GM23338 (cell line): ENCODE data around the gene FBRSL1. TPM values are rescaled to one million over a fixed set of nuclear protein-coding genes. Genes with fewer than 3 reads are reported as not detected.

Experiments used
- ATAC-seq: fragments of 200-7000 bp; cut with Tn5 transposase; 3 replicates; pipeline ENCODE4 v1.9.1; 2020
- DNase-seq: peaks from one replicate; pipeline ENCODE4 v3.0.0-alpha.2; 2015; ENCODE audit warnings: low spot score
- H2AFZ ChIP-seq: fragments of 200-600 bp; sonication (generic); 2 replicates; pipeline ENCODE4 v1.8.0; 2016; ENCODE audit warnings: antibody characterized with exemption, mild to moderate bottlenecking, moderate library complexity
- H3F3A ChIP-seq: fragments of 200-600 bp; sonication (generic); replicated peaks from 2 replicates; pipeline ENCODE4 v1.8.0; 2017; ENCODE audit warnings: antibody characterized with exemption, mixed run types, low read depth
- H3K27ac ChIP-seq: fragments of 200-600 bp; sonication (generic); 2 replicates; pipeline ENCODE4 v1.6.1; 2016; ENCODE audit warnings: low read depth
- H3K27me3 ChIP-seq: fragments of 200-600 bp; sonication (generic); 2 replicates; pipeline ENCODE4 v1.8.0; 2016; ENCODE audit warnings: mild to moderate bottlenecking, mixed run types, moderate library complexity; ENCODE audit not compliant: insufficient read depth
- H3K36me3 ChIP-seq: fragments of 200-600 bp; sonication (generic); 2 replicates; pipeline ENCODE4 v1.8.0; 2016; ENCODE audit warnings: mild to moderate bottlenecking; ENCODE audit not compliant: insufficient read depth
- H3K4me1 ChIP-seq: fragments of 200-600 bp; sonication (generic); 2 replicates; pipeline ENCODE4 v1.8.0; 2016; ENCODE audit warnings: mild to moderate bottlenecking, moderate library complexity; ENCODE audit not compliant: insufficient read depth
- H3K4me2 ChIP-seq: fragments of 200-600 bp; sonication (generic); 2 replicates; pipeline ENCODE4 v1.7.1; 2017; ENCODE audit warnings: mixed run types
- H3K4me3 ChIP-seq: fragments of 200-600 bp; sonication (generic); 2 replicates; pipeline ENCODE4 v1.6.1; 2016; ENCODE audit warnings: mixed run types
- H3K79me2 ChIP-seq: fragments of 200-600 bp; sonication (generic); replicated peaks from 2 replicates; pipeline ENCODE4 v1.8.0; 2017; ENCODE audit warnings: mild to moderate bottlenecking; ENCODE audit not compliant: insufficient read depth
- H3K9me2 ChIP-seq: fragments of 200-600 bp; sonication (generic); 2 replicates; pipeline ENCODE4 v1.8.0; 2017; ENCODE audit not compliant: insufficient read depth
- H4K20me1 ChIP-seq: fragments of 200-600 bp; sonication (generic); replicated peaks from 2 replicates; pipeline ENCODE4 v1.8.0; 2017; ENCODE audit warnings: mild to moderate bottlenecking; ENCODE audit not compliant: insufficient read depth
- H3K27ac Mint-ChIP-seq: 2 replicates; pipeline ENCODE4 v1.8.0; 2020; ENCODE audit warnings: inconsistent platforms, mild to moderate bottlenecking, moderate library complexity, mixed read lengths
- H3K27me3 Mint-ChIP-seq: 3 replicates; pipeline ENCODE4 v1.8.0; 2022; ENCODE audit warnings: low read depth, mild to moderate bottlenecking, moderate library complexity, mixed read lengths, inconsistent platforms; ENCODE audit not compliant: insufficient read depth, poor library complexity
- H3K36me3 Mint-ChIP-seq: 3 replicates; pipeline ENCODE4 v1.8.0; 2021; ENCODE audit warnings: low read depth, mild to moderate bottlenecking, inconsistent platforms, moderate library complexity, mixed read lengths
- H3K4me1 Mint-ChIP-seq: 3 replicates; pipeline ENCODE4 v1.8.0; 2020; ENCODE audit warnings: mild to moderate bottlenecking, inconsistent platforms, mixed read lengths
- H3K4me3 Mint-ChIP-seq: 3 replicates; pipeline ENCODE4 v1.8.0; 2021; ENCODE audit warnings: moderate library complexity, mild to moderate bottlenecking, inconsistent platforms, mixed read lengths
- H3K9me3 Mint-ChIP-seq: 3 replicates; pipeline ENCODE4 v1.8.0; 2020; ENCODE audit warnings: moderate library complexity, mild to moderate bottlenecking, inconsistent platforms, mixed read lengths
- CREB1 ChIP-seq: fragments of 250-450 bp; sonication (Bioruptor Pico); IDR thresholded peaks from 2 replicates; pipeline ENCODE4 v1.5.0; 2020; ENCODE audit warnings: low read depth, mild to moderate bottlenecking, moderate library complexity
- CTCF ChIP-seq, 2 experiments: fragments of 200-600 bp in 1 of 2; sonication (generic) in 1 of 2; conservative IDR thresholded peaks; 2 replicates each; pipeline versions ENCODE4 v1.5.1 to v1.6.1; 2016 to 2017; ENCODE audit warnings: antibody characterized with exemption in 2 of 2, low read depth in 2 of 2, mild to moderate bottlenecking in 2 of 2, moderate library complexity in 1 of 2
- ETS1 ChIP-seq: IDR thresholded peaks from 2 replicates; pipeline ENCODE4 v1.6.1; 2016; ENCODE audit warnings: antibody characterized with exemption
- EZH2 ChIP-seq: fragments of 200-600 bp; sonication (generic); IDR thresholded peaks from one replicate; pipeline ENCODE4 v1.8.0; 2017; ENCODE audit warnings: antibody characterized with exemption, mild to moderate bottlenecking, low read depth; ENCODE audit not compliant: unreplicated experiment
- EZH2phosphoT487 ChIP-seq: fragments of 200-600 bp; sonication (generic); IDR thresholded peaks from one replicate; pipeline ENCODE4 v1.8.1; 2018; ENCODE audit warnings: antibody characterized with exemption; ENCODE audit not compliant: unreplicated experiment
- JUNB ChIP-seq: IDR thresholded peaks from one replicate; pipeline ENCODE4 v1.6.1; 2016; ENCODE audit warnings: antibody characterized with exemption; ENCODE audit not compliant: unreplicated experiment
- NANOG ChIP-seq: IDR thresholded peaks from 2 replicates; pipeline ENCODE4 v1.6.1; 2016; ENCODE audit warnings: antibody characterized with exemption, borderline replicate concordance
- REST ChIP-seq: IDR thresholded peaks from one replicate; pipeline ENCODE4 v1.6.1; 2018; ENCODE audit warnings: antibody characterized with exemption; ENCODE audit not compliant: unreplicated experiment
- STAT1 ChIP-seq: IDR thresholded peaks from one replicate; pipeline ENCODE4 v1.6.1; 2016; ENCODE audit warnings: antibody characterized with exemption; ENCODE audit not compliant: unreplicated experiment
- ZNF114 ChIP-seq: fragments of 250-450 bp; sonication (Bioruptor Pico); IDR thresholded peaks from 2 replicates; pipeline ENCODE4 v1.5.0; 2020; ENCODE audit warnings: mild to moderate bottlenecking, moderate library complexity
- ZNF331 ChIP-seq: fragments of 250-450 bp; sonication (Bioruptor Pico); IDR thresholded peaks from 2 replicates; pipeline ENCODE4 v1.5.0; 2020; ENCODE audit warnings: low read depth, mild to moderate bottlenecking, moderate library complexity
- ZNF462 ChIP-seq: fragments of 250-450 bp; sonication (Bioruptor Pico); IDR thresholded peaks from 2 replicates; pipeline ENCODE4 v1.5.0; 2020; ENCODE audit warnings: mild to moderate bottlenecking, moderate library complexity
- polyA plus RNA-seq: library from polyadenylated mRNA; unstranded; fragments of >200 nt; fragmentation: Nextera tagmentation; extraction: Ambion mirVana; gene quantifications from 2 replicates; pipeline ENCODE4 v1.2.1, GENCODE V29; 2016
- total RNA-seq: library from RNA; depleted of rRNA; stranded (reverse); fragments of >200 nt; shearing (Covaris generic); gene quantifications from 2 replicates; pipeline ENCODE4 v1.2.3, GENCODE V29; 2014

FBRSL1 gene
- total and polyA plus RNA-seq, 2 experiments from 2014 or later, result 37.8 to 89.8 TPM

GRCh38 chr12:132541200-132541599 lies 51.2 kb downstream of the FBRSL1 start:
- no peak overlapping the region for H3K27ac Mint-ChIP-seq
- Histone ChIP-seq H2AFZ (no peak overlapping the region), H4K20me1 (no peaks in the 10 kb centered on the region), H3K27ac (no peak overlapping the region), H3K36me3 (no peaks in the 10 kb centered on the region), H3K9me2 (peaks cover 3% of the 10 kb centered on the region; the same call in 1 of the 2 replicates), H3F3A (peaks cover 5% of the 10 kb centered on the region), H3K4me1 (no peaks in the 10 kb centered on the region), H3K4me2 (no peak overlapping the region), H3K79me2 (no peaks in the 10 kb centered on the region), H3K27me3 (peaks cover 88% of the 10 kb centered on the region), H3K4me3 (no peak overlapping the region)
- ATAC-seq (no peak), DNase-seq (no peak)
- peaks cover 8% of the 10 kb centered on the region for H3K36me3 Mint-ChIP-seq
- peaks cover 17% of the 10 kb centered on the region for H3K9me3 Mint-ChIP-seq
- TF ChIP-seq ZNF331 (CRISPR knock-in tag), result no peak
- no peak for TF ChIP-seq CREB1 (CRISPR knock-in tag)
- no peak for TF ChIP-seq JUNB
- no peak for TF ChIP-seq EZH2phosphoT487
- TF ChIP-seq CTCF (conservative IDR thresholded peaks at IDR 0.05; ENCODE audit: low read depth in 2 of 2), result no peak
- TF ChIP-seq ZNF114 (CRISPR knock-in tag), result no peak
- TF ChIP-seq REST, result no peak
- no peak for TF ChIP-seq NANOG
- TF ChIP-seq EZH2, result no peak
- no peak for TF ChIP-seq ETS1
- no peak for TF ChIP-seq ZNF462
- no peak for TF ChIP-seq STAT1
- no peaks in the 10 kb centered on the region; the same call in 1 of the 3 replicates for H3K4me1 Mint-ChIP-seq
- H3K27me3 Mint-ChIP-seq, result peaks cover 69% of the 10 kb centered on the region
- no peak overlapping the region for H3K4me3 Mint-ChIP-seq
